ENCODE data around the gene ARHGAP31.
A peak's percentile ranks its signal among the peaks of the same experiment; 100 is the strongest.

ARHGAP31 gene

DNA sequence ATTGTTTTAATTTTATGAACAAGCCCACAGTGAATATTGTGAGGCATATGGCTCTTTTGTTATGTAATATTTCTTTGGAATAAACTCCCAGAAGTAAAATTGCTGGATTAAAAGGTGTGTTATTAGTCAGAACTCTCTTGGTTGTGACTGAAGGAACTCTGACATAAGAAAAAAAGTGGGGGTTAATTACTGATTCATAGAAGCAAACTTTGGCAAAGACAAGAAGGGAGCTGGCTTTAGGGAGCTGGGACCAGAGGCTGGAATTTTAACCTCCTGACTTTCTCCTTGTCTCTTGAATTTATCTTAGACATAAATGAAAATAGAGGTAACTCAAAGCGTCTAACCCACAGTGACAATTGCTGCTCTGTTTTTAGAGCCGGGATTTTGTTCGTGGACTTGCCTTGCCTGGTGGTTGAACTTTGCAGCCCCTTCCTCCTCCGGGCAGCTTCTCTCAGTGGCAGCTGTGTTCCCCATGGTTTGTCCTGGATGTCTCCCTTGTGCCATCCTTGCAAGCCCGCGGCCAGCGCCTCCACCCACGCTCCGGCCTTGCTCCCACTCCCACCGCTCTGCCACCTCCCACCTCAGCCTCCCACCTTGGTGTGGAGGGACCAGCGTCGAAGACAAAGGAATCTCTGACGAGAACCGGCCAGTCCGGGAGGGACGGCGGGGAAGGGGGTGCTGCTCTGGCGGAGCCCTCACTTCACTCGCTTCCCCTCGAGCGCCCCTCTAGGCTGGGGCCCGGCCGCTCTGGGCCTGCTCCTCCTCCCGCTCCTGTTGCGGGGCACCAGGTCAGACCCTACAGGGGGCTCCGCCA, 28.0 kb downstream of the ARHGAP31 start:
- TF ChIP-seq ZC3H10 (CRISPR knock-in tag; IDR thresholded peaks at IDR 0.05) (no peak), ZFP30 (CRISPR knock-in tag; IDR thresholded peaks at IDR 0.05) (no peak; the same call in 1 of the 2 replicates), ZNF8 (CRISPR knock-in tag; IDR thresholded peaks at IDR 0.05) (peak; percentile 17; the same call in 1 of the 2 replicates), TCF4 (CRISPR knock-in tag; IDR thresholded peaks at IDR 0.05; ENCODE audit: borderline replicate concordance) (no peak), CSDC2 (CRISPR knock-in tag; IDR thresholded peaks at IDR 0.05) (no peak), ISL1 (CRISPR knock-in tag; IDR thresholded peaks at IDR 0.05) (0 out of 2 replicates have a peak, but pooled peaks have one; percentile 23), ZNF70 (CRISPR knock-in tag; IDR thresholded peaks at IDR 0.05) (peak; percentile 57; the same call in 1 of the 2 replicates), TOX (CRISPR knock-in tag; IDR thresholded peaks at IDR 0.05; ENCODE audit: borderline replicate concordance) (no peak), ZFP3 (CRISPR knock-in tag; IDR thresholded peaks at IDR 0.05) (no peak), RARB (CRISPR knock-in tag; IDR thresholded peaks at IDR 0.05) (no peak), OSR1 (CRISPR knock-in tag; IDR thresholded peaks at IDR 0.05) (no peak), GLIS3 (CRISPR knock-in tag; IDR thresholded peaks at IDR 0.05) (no peak), PPARA (CRISPR knock-in tag; IDR thresholded peaks at IDR 0.05; ENCODE audit: borderline replicate concordance) (no peak), ARNTL (CRISPR knock-in tag; IDR thresholded peaks at IDR 0.05; ENCODE audit: borderline replicate concordance, low read depth) (no peak), SNAI2 (CRISPR knock-in tag; IDR thresholded peaks at IDR 0.05) (peak; percentile 56; the same call in 1 of the 2 replicates), ESRRG (CRISPR knock-in tag; IDR thresholded peaks at IDR 0.05) (0 out of 2 replicates have a peak, but pooled peaks have one; percentile 17)
- TF ChIP-seq, protein P1, sequence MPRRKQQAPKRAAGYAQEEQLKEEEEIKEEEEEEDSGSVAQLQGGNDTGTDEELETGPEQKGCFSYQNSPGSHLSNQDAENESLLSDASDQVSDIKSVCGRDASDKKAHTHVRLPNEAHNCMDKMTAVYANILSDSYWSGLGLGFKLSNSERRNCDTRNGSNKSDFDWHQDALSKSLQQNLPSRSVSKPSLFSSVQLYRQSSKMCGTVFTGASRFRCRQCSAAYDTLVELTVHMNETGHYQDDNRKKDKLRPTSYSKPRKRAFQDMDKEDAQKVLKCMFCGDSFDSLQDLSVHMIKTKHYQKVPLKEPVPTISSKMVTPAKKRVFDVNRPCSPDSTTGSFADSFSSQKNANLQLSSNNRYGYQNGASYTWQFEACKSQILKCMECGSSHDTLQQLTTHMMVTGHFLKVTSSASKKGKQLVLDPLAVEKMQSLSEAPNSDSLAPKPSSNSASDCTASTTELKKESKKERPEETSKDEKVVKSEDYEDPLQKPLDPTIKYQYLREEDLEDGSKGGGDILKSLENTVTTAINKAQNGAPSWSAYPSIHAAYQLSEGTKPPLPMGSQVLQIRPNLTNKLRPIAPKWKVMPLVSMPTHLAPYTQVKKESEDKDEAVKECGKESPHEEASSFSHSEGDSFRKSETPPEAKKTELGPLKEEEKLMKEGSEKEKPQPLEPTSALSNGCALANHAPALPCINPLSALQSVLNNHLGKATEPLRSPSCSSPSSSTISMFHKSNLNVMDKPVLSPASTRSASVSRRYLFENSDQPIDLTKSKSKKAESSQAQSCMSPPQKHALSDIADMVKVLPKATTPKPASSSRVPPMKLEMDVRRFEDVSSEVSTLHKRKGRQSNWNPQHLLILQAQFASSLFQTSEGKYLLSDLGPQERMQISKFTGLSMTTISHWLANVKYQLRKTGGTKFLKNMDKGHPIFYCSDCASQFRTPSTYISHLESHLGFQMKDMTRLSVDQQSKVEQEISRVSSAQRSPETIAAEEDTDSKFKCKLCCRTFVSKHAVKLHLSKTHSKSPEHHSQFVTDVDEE (CRISPR knock-in tag; IDR thresholded peaks at IDR 0.05): no peak; the same call in 1 of the 2 replicates
- TF ChIP-seq, protein P2, sequence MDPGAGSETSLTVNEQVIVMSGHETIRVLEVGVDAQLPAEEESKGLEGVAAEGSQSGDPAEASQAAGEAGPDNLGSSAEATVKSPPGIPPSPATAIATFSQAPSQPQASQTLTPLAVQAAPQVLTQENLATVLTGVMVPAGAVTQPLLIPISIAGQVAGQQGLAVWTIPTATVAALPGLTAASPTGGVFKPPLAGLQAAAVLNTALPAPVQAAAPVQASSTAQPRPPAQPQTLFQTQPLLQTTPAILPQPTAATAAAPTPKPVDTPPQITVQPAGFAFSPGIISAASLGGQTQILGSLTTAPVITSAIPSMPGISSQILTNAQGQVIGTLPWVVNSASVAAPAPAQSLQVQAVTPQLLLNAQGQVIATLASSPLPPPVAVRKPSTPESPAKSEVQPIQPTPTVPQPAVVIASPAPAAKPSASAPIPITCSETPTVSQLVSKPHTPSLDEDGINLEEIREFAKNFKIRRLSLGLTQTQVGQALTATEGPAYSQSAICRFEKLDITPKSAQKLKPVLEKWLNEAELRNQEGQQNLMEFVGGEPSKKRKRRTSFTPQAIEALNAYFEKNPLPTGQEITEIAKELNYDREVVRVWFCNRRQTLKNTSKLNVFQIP (CRISPR knock-in tag; IDR thresholded peaks at IDR 0.05; ENCODE audit: borderline replicate concordance, low read depth): no peak
- TF ChIP-seq, protein P3, sequence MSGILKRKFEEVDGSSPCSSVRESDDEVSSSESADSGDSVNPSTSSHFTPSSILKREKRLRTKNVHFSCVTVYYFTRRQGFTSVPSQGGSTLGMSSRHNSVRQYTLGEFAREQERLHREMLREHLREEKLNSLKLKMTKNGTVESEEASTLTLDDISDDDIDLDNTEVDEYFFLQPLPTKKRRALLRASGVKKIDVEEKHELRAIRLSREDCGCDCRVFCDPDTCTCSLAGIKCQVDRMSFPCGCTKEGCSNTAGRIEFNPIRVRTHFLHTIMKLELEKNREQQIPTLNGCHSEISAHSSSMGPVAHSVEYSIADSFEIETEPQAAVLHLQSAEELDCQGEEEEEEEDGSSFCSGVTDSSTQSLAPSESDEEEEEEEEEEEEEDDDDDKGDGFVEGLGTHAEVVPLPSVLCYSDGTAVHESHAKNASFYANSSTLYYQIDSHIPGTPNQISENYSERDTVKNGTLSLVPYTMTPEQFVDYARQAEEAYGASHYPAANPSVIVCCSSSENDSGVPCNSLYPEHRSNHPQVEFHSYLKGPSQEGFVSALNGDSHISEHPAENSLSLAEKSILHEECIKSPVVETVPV (CRISPR knock-in tag; IDR thresholded peaks at IDR 0.05): 0 out of 2 replicates have a peak, but pooled peaks have one; percentile 6
- TF ChIP-seq, protein P4, sequence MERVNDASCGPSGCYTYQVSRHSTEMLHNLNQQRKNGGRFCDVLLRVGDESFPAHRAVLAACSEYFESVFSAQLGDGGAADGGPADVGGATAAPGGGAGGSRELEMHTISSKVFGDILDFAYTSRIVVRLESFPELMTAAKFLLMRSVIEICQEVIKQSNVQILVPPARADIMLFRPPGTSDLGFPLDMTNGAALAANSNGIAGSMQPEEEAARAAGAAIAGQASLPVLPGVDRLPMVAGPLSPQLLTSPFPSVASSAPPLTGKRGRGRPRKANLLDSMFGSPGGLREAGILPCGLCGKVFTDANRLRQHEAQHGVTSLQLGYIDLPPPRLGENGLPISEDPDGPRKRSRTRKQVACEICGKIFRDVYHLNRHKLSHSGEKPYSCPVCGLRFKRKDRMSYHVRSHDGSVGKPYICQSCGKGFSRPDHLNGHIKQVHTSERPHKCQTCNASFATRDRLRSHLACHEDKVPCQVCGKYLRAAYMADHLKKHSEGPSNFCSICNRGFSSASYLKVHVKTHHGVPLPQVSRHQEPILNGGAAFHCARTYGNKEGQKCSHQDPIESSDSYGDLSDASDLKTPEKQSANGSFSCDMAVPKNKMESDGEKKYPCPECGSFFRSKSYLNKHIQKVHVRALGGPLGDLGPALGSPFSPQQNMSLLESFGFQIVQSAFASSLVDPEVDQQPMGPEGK (CRISPR knock-in tag; IDR thresholded peaks at IDR 0.05; ENCODE audit: borderline replicate concordance): no peak
- TF ChIP-seq, protein P5, sequence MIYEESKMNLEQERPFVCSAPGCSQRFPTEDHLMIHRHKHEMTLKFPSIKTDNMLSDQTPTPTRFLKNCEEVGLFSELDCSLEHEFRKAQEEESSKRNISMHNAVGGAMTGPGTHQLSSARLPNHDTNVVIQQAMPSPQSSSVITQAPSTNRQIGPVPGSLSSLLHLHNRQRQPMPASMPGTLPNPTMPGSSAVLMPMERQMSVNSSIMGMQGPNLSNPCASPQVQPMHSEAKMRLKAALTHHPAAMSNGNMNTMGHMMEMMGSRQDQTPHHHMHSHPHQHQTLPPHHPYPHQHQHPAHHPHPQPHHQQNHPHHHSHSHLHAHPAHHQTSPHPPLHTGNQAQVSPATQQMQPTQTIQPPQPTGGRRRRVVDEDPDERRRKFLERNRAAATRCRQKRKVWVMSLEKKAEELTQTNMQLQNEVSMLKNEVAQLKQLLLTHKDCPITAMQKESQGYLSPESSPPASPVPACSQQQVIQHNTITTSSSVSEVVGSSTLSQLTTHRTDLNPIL (CRISPR knock-in tag; IDR thresholded peaks at IDR 0.05; ENCODE audit: low read depth): no peak
- ATAC-seq: peak; percentile 80

All from SK-N-SH treated with all-trans-retinoic acid at 6 μM for 48 hours (cell line).